Stimulated activated memory B cell treated with anti-CD40 and anti-IgM and Interleukin-4, amounts not matched to agents 10 μg/mL and 1 μg/mL and 100 μg/mL, for 72 hours (primary cell): ENCODE results near the gene TCAF1.

Experiments used
- ATAC-seq: fragments of 150-1000 bp; cut with Tn5 transposase; 2 replicates; pipeline ENCODE4 v1.10.0; 2021
- H3K27ac Mint-ChIP-seq: one replicate; pipeline ENCODE4 v1.8.0; 2022; ENCODE audit warnings: mild to moderate bottlenecking, mixed read lengths
- H3K27me3 Mint-ChIP-seq: one replicate; pipeline ENCODE4 v1.8.0; 2022; ENCODE audit warnings: mixed read lengths
- H3K36me3 Mint-ChIP-seq: one replicate; pipeline ENCODE4 v1.8.0; 2022; ENCODE audit warnings: mixed read lengths
- H3K4me1 Mint-ChIP-seq: one replicate; pipeline ENCODE4 v1.8.0; 2022; ENCODE audit warnings: mixed read lengths
- H3K4me3 Mint-ChIP-seq: one replicate; pipeline ENCODE4 v1.8.0; 2022; ENCODE audit warnings: mild to moderate bottlenecking, moderate library complexity, mixed read lengths
- H3K9me3 Mint-ChIP-seq: one replicate; pipeline ENCODE4 v1.8.0; 2022; ENCODE audit warnings: mixed read lengths

Gene TCAF1

GRCh38 chr7:143910473-143911248 is 8.7 kb upstream of the TCAF1 start:
- Mint-ChIP-seq H3K4me3 (no peak overlapping the region), H3K27ac (no peak overlapping the region), H3K36me3 (no peaks in the 10 kb centered on the region), H3K27me3 (peaks cover 9% of the 10 kb centered on the region), H3K4me1 (no peaks in the 10 kb centered on the region), H3K9me3 (no peaks in the 10 kb centered on the region)
- no peak for ATAC-seq

- no peaks in the 10 kb centered on the region for H3K36me3 Mint-ChIP-seq
- H3K27ac Mint-ChIP-seq, result no peak overlapping the region
- no peak for ATAC-seq
- H3K4me1 Mint-ChIP-seq, result no peaks in the 10 kb centered on the region
- H3K4me3 Mint-ChIP-seq, result no peak overlapping the region
- H3K9me3 Mint-ChIP-seq, result no peaks in the 10 kb centered on the region
- peaks cover 9% of the 10 kb centered on the region for H3K27me3 Mint-ChIP-seq
Measured at GRCh38 chr7:143909863-143910262, 7.9 kb upstream of the TCAF1 start.

- ATAC-seq, result no peak
- Mint-ChIP-seq H3K4me3 (no peak overlapping the region), H3K27me3 (peaks cover 9% of the 10 kb centered on the region), H3K27ac (no peak overlapping the region), H3K9me3 (no peaks in the 10 kb centered on the region), H3K36me3 (no peaks in the 10 kb centered on the region), H3K4me1 (no peaks in the 10 kb centered on the region)
Measured at GRCh38 chr7:143908120-143908519, 6.1 kb upstream of the TCAF1 start.

GRCh38 chr7:143906895-143907294 is 4.9 kb upstream of the TCAF1 start:
- Mint-ChIP-seq H3K4me3 (no peak overlapping the region), H3K27me3 (peaks cover 9% of the 10 kb centered on the region), H3K4me1 (peaks cover 6% of the 10 kb centered on the region), H3K27ac (no peak overlapping the region), H3K9me3 (no peaks in the 10 kb centered on the region), H3K36me3 (no peaks in the 10 kb centered on the region)
- no peak for ATAC-seq

GRCh38 chr7:143906151-143906550 is 4.2 kb upstream of the TCAF1 start:
- H3K27me3 Mint-ChIP-seq, result peaks cover 9% of the 10 kb centered on the region
- H3K9me3 Mint-ChIP-seq, result no peaks in the 10 kb centered on the region
- no peak overlapping the region for H3K4me3 Mint-ChIP-seq
- H3K36me3 Mint-ChIP-seq, result no peaks in the 10 kb centered on the region
- ATAC-seq, result no peak
- no peak overlapping the region for H3K27ac Mint-ChIP-seq
- peaks cover 10% of the 10 kb centered on the region for H3K4me1 Mint-ChIP-seq

GRCh38 chr7:143905509-143905908 is 3.5 kb upstream of the TCAF1 start:
- no peak for ATAC-seq
- H3K9me3 Mint-ChIP-seq, result no peaks in the 10 kb centered on the region
- no peak overlapping the region for H3K27ac Mint-ChIP-seq
- H3K4me1 Mint-ChIP-seq, result peaks cover 16% of the 10 kb centered on the region
- H3K4me3 Mint-ChIP-seq, result no peak overlapping the region
- H3K36me3 Mint-ChIP-seq, result no peaks in the 10 kb centered on the region
- H3K27me3 Mint-ChIP-seq, result peaks cover 9% of the 10 kb centered on the region

- Mint-ChIP-seq H3K27ac (peak overlapping the region; percentile 87), H3K4me3 (peak overlapping the region; percentile 95), H3K36me3 (no peaks in the 10 kb centered on the region), H3K27me3 (no peaks in the 10 kb centered on the region), H3K9me3 (no peaks in the 10 kb centered on the region), H3K4me1 (peaks cover 30% of the 10 kb centered on the region)
- no peak for ATAC-seq
Measured at GRCh38 chr7:143902332-143902899, 440 bp upstream of the TCAF1 start.

- Mint-ChIP-seq H3K9me3 (no peaks in the 10 kb centered on the region), H3K27me3 (no peaks in the 10 kb centered on the region)
- no peak for ATAC-seq
Measured at GRCh38 chr7:143901332-143901667, 676 bp downstream of the TCAF1 start.

GRCh38 chr7:143900230-143900766 is 1.7 kb downstream of the TCAF1 start:
- no peaks in the 10 kb centered on the region for H3K36me3 Mint-ChIP-seq
- H3K27ac Mint-ChIP-seq, result no peak overlapping the region
- H3K27me3 Mint-ChIP-seq, result no peaks in the 10 kb centered on the region
- H3K4me1 Mint-ChIP-seq, result peaks cover 30% of the 10 kb centered on the region
- no peak for ATAC-seq
- no peaks in the 10 kb centered on the region for H3K9me3 Mint-ChIP-seq
- H3K4me3 Mint-ChIP-seq, result peak overlapping the region; percentile 95

More at GRCh38 chr7:143901332-143901667, 676 bp downstream of the TCAF1 start:
- Mint-ChIP-seq H3K27ac (peak overlapping the region; percentile 87), H3K36me3 (no peaks in the 10 kb centered on the region), H3K4me3 (peak overlapping the region; percentile 95), H3K4me1 (peaks cover 30% of the 10 kb centered on the region)

GRCh38 chr7:143898810-143899209 is 3.2 kb downstream of the TCAF1 start:
- H3K27me3 Mint-ChIP-seq, result no peaks in the 10 kb centered on the region
- H3K27ac Mint-ChIP-seq, result no peak overlapping the region
- peaks cover 30% of the 10 kb centered on the region for H3K4me1 Mint-ChIP-seq
- no peaks in the 10 kb centered on the region for H3K9me3 Mint-ChIP-seq
- ATAC-seq, result no peak
- H3K36me3 Mint-ChIP-seq, result no peaks in the 10 kb centered on the region
- no peak overlapping the region for H3K4me3 Mint-ChIP-seq

- Mint-ChIP-seq H3K9me3 (no peaks in the 10 kb centered on the region), H3K36me3 (peaks cover 1% of the 10 kb centered on the region), H3K27ac (no peak overlapping the region), H3K4me3 (no peak overlapping the region), H3K4me1 (peaks cover 24% of the 10 kb centered on the region), H3K27me3 (no peaks in the 10 kb centered on the region)
- no peak for ATAC-seq
Measured at GRCh38 chr7:143896667-143897066, 5.3 kb downstream of the TCAF1 start.

GRCh38 chr7:143892527-143893300 is 9.3 kb downstream of the TCAF1 start:
- ATAC-seq, result no peak
- H3K27ac Mint-ChIP-seq, result no peak overlapping the region
- H3K36me3 Mint-ChIP-seq, result peaks cover 31% of the 10 kb centered on the region
- peaks cover 3% of the 10 kb centered on the region for H3K27me3 Mint-ChIP-seq
- peaks cover 4% of the 10 kb centered on the region for H3K9me3 Mint-ChIP-seq
- no peak overlapping the region for H3K4me3 Mint-ChIP-seq
- no peaks in the 10 kb centered on the region for H3K4me1 Mint-ChIP-seq

- peaks cover 15% of the 10 kb centered on the region for H3K27me3 Mint-ChIP-seq
- peaks cover 37% of the 10 kb centered on the region for H3K36me3 Mint-ChIP-seq
- H3K27ac Mint-ChIP-seq, result no peak overlapping the region
- H3K9me3 Mint-ChIP-seq, result peaks cover 4% of the 10 kb centered on the region
- H3K4me1 Mint-ChIP-seq, result peaks cover 8% of the 10 kb centered on the region
- no peak overlapping the region for H3K4me3 Mint-ChIP-seq
- no peak for ATAC-seq
Measured at GRCh38 chr7:143891457-143891856, 10.5 kb downstream of the TCAF1 start.

GRCh38 chr7:143890558-143890957 is 11.4 kb downstream of the TCAF1 start:
- Mint-ChIP-seq H3K4me1 (peaks cover 15% of the 10 kb centered on the region), H3K36me3 (peaks cover 37% of the 10 kb centered on the region), H3K9me3 (peaks cover 4% of the 10 kb centered on the region), H3K27ac (no peak overlapping the region), H3K4me3 (no peak overlapping the region), H3K27me3 (peaks cover 24% of the 10 kb centered on the region)
- no peak for ATAC-seq

GRCh38 chr7:143889068-143889467 is 12.9 kb downstream of the TCAF1 start:
- Mint-ChIP-seq H3K27ac (no peak overlapping the region), H3K4me3 (no peak overlapping the region), H3K9me3 (peaks cover 4% of the 10 kb centered on the region), H3K27me3 (peaks cover 39% of the 10 kb centered on the region), H3K36me3 (peaks cover 37% of the 10 kb centered on the region), H3K4me1 (peaks cover 21% of the 10 kb centered on the region)
- ATAC-seq, result no peak
